HG03196 (cell line): ENCODE data around the gene FARP1.
"Not testable (repeated sequence)": the region's sequence is repeated elsewhere in the genome, so short reads cannot be mapped to it uniquely, and the experiment has no call there.

Source experiments
- ATAC-seq: cut with Tn5 transposase; IDR thresholded peaks from one replicate; pipeline ENCODE4 v1.9.1; 2021; ENCODE audit not compliant: unreplicated experiment

Gene FARP1

DNA sequence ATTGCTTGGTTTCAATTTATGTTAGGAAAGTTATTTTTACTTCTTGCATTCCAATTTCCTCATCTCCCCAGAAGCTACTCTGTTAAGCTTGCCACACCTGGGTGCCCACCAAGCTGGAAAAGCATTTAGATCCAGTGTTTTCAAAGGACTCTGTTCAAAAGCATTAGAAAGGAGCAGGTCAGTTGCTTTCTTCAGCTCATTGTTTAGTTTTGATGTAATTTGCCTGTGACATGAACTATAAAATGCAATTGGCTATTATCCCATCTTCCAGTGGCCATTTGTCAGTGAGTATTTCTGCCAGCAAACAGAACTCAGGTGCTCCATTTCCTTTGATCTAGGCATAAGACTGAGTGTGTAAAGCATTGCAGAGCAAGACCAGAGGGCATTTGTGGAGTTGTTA, 80.8 kb downstream of the FARP1 start:
- ATAC-seq = no peak

DNA sequence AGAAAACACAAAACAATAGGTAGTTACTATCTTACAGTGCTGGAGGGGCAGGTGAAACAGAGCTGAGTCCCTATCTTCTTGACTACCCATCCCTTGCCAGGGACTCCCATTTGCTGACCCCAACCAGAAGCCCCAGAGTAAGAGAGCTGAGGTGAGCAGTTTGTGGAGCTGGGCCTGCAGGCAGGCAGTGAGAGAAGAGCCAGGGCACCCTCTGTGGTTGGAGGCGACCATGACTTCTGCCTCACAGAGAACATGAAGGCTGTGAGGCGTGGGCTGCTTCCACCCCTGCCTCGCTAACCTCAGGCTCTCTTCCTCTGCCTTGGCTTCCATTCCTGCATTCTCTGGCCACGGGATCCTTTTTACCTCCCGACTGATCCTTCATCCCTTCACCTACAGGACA, 81.7 kb downstream of the FARP1 start:
- ATAC-seq = no peak

DNA sequence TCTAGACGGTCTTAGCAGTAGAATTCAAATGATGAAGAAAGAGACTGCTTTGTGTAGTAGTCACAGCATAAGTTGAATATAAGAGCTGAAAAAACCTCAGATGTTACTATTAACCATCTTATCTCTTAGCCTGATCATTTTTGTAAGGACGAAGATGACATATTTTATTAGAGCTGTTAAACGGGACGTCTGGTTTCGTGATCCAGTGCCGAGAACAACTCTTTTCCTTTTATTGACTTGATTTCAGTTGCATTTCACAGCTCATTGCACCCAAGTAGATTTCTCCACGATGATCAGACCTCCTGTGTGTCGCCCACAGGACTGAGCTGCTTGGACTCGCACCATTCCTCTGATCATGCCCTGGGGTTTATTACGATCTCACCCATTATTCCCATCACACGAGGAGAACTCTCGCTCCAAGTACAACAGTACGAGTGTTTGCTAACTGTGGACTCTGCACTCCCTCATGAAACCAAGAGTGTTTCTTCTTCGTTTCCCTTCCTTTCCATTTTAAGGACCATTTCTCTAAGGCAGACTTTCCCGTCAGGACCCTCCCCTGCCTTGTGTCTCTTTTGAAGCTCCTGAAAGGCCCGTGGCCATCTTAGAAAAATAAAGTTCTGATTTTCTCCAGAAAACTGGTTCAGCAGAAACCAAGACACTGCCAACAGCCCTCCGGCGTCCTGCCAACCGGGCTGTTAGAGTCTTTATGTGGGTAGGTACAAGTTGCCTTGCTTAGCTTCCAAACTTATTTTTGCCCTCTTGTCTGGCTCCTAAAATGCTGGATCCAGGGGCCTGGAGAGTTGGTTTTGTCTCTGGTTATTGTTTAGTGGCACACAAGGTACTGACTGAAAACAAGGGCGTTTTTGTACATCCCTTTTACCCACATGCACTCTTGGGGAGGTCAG, 82.4 kb downstream of the FARP1 start:
- ATAC-seq = no peak

DNA sequence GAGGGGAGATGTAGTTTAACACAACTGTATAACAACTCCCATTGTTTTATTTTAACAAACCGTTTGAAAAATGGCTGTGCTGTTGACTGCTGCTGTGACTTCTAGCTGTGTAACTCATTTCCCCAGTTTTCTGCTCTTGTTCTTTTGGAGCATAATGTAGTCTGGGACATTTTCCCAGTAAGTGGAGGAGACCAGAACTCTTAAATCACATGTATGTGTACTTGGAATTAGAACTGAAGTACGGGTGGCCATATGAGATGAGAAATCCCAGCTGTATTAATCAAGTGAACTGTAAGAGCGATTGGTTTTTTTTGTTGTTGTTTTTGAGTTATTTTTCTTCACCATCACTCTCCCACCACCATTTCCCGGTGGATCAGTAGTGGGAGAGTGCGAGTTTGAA, 83.6 kb downstream of the FARP1 start:
- no peak for ATAC-seq

DNA sequence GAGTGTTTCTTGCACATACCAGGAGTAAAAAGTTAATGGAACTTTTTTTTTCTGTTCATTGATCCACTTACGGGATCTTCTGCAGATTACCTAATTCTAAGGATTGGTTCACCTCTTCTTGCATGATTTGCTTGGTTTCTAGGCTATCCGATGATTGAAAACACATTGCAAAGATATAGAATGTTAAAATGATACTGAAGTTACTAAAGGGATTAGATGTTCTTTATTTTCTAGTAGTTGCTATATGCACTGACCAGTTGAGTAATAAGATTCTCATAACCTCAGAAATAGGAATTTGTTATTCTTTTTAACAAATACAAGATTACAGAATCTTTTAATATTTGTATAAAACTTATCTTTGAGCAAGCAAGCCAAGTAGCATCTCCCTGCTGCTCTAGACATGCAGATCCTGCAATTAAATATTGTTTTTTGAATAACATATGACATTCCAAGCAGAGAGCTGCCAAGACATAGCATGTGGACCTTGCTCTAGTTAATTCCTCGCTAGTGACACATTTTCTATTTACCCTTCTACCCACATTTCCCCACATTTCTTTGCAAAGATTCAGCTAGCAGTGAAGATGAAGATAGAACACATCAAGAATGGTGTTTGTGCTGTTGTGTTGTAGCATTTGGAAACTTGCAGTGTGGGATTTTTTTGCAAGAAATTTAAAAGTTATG, 85.9 kb downstream of the FARP1 start:
- no peak for ATAC-seq

DNA sequence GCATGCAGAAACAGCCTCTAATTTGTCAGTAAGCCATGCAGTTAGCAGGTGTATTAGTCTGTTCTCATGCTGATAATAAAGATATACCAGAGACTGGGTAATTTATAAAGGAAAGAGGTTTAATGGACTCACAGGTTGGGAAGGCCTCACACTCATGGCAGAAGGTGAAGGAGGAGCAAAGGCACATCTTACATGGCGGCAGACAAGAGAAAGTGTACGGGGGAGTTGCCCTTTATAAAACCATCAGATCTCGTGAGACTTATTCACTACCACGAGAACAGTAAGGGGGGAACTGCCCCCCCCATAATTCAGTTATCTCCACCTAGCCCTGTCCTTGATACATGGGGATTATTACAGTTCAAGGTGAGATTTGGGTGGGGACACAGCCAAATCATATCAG, 87.9 kb downstream of the FARP1 start:
- not testable (repeated sequence) for ATAC-seq

DNA sequence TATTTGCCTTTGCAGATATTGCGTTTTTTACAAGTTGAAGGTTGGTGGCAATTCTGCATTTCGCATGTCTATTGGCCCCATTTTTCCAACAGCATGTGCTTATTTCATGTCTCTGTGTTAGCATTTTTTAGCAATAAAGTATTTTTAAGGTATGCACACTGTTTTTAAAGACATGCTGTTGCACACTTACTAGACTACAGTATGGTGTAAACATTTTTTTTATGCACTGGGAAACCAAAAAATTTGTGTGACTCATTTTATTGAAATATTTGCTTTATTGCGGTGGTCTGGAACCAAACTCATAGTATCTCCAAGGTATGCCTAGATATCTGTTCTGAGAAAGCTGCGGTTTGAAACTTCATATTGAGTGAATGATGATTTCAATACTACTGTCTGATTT, 89.6 kb downstream of the FARP1 start:
- no peak for ATAC-seq

DNA sequence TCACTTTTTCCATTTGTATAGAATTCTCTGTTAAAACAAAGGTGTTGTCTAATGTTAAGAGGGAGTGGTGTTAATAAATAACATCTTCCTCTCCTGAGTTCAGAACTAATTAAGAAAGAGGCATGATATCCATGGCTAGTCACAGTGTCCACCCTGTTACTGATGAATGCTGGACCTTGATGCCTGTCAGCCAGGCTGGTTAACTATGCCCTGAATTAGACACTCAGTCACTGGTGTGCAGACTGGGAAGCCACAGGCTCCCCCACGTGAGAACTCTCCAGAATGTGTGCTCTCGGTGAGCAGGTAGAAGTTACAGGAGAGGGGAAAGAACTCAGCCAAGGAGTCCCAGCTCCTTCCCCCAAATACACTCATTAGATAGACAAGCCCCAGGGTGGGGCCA, 90.2 kb downstream of the FARP1 start:
- ATAC-seq = no peak

DNA sequence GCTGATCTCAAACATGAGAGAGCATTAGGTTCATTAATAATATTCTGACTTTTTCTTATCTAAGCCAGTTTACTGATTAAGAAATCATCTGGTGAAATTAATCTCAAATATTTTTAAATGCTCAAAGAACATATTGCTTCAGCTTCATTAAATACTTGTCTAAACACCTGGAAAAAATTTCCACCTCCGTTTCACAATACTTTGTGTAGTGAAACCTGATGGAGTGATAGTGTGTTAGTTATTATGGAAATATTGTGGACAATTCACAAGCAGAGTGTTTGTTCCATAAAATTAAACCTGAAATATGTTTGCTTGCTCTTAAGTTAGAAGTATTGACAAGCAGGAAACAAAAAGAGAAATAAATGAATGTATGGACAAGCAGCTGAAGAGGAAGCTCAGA, 91.5 kb downstream of the FARP1 start:
- ATAC-seq = no peak

DNA sequence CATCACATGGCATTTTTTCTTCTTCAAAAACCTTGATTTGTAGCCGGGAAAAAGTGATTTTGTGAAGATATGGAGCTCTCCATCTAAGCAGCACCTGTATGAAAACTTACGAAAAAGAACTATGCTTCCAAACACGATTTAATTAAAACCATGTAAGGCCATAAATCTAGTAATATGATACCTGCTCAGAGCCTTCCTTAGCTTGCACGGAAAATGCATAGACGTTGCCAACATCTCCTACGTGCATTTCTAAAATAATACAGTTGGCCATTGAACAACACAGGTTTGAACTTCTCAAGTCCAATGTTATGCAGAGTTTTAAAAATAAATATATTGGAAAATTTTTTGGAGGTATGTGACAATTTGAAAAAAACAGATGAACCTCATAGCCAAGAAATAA, 93.3 kb downstream of the FARP1 start:
- ATAC-seq = no peak

DNA sequence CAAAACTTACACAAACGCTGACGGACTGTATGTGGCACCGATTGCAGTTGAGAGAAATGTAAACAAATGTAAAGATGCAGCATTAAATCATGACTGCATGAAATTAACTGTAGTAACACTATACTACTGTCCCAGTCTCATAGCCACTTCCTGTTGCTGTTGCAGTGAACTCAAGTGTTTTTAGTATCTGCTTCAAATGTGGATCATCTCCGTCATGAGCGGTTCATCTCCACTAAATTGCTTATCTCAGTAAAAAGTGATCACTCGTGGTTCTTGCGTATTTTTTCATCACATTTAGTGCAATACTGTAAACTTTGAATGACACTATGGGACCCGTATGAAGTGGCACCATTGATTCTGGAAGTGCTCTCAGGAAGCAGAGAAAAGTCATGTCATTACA, 94.4 kb downstream of the FARP1 start:
- ATAC-seq = no peak

DNA sequence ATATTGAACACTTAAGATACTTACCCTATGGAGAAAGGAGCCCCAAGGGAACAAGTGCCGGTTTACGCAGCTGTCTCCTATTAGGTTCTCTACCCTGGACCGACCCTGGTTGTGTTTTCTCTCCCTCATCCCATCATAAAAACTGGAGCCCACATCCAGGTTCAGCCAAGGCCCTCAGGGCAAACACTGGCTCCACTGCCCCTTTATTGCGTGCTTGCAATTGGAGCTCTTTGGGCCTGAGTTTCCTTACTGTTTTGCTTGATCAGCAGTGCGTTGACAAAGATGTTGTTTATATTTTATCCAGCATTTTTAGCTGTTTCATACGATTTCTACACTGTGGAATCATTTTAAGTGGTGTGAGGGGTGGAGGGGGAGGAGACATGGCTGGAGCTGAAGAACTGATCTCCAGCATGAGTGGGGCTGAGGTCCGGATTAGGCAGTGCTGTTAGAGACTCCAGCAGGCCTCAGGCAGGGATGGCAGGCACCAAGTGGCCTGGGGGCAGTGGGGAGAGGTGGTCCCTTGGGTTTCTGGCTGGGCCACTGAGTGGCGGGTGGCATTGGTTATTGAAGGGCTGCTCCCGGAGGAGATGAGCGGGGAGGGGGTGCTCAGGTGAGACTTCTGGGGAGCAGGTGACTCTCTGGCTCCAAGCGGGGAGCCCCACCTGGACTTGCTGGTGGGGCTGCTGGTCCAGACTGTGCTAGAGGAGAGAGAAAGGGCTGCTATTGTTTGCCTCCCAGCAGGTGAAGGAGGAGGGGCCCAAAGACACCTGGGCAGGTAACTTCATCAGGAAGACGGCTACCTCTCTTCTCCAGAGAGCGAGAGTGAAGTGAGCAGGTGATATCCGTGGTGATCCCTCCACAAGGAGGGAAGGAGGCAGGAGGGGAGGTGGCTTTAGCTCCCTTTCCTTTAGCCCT, 96.5 kb downstream of the FARP1 start:
- no peak for ATAC-seq

DNA sequence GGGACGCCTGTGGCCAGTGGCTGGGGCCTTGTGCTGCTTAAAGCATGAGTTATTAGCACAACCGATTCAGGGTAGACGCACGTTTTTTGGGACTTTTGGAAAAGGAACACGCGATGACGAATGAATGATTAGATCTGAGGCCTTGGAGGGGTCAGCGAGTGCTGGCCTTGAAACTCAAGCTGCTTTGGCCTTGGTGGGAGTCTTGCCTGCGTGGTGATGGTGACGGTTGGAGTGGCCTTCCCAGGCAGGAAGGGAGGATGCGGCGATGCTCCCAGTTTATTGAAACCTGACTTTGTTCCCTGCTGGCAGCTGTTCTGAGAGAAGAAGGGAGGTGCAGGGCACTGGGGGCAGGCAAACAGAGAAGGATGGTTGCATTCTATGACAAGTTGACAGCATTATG, 97.2 kb downstream of the FARP1 start:
- ATAC-seq = no peak

DNA sequence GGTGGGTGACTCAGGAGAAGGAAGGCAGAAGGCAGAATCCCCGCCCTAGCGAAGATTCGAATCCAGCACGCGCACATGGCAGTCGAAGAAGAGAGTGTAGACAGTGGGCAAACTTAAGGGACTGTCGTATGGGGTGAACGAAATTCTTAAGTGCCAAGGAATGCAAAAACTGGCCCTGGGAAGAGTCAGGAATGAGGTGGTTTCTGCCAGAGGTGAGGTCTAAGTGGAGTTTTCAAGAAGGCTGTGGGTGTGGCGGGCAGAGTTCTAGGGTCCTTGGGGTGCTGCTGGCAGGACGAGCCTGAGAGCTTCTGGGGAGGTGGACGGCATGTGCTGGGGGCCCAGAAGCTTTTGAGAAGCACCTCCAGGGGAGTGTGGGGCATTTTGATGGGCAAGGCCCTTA, 98.1 kb downstream of the FARP1 start:
- ATAC-seq = no peak

DNA sequence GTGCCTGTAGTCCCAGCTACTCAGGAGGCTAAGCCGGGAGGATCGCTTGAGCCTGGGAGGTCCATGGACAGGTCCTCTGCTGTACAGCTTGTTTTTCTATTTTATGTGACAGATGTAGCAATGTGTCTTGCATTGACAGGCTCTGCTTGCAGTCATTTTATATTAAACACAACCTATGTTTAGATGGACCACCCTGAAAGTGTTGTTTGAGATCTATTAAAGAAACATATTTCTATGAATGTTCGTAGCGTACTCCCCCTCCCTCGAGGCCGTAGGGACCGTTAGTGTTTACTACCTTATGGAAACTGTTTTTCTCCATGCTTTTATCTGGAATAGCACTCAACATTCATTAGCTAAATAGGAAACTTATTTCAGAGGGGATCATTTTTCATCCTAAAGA, 99.1 kb downstream of the FARP1 start:
- ATAC-seq = no peak

DNA sequence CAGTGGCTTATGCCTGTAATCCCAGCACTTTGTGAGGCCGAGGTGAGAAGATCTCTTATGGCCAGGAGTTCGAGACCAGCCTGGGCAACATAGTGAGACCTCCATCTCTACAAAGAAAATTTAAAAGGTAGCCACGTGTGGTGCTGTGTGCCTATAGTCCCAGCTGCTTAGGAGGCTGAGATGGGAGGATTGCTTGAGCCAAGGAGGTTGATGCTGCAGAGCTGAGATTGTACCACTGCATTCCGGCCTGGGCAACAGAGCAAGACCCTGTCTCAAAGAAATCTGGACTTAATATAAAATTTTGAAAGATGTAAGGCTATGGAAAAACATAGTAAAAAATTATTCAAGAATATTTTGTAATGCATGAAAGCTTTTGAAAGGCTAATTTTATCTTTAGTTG, 99.5 kb downstream of the FARP1 start:
- ATAC-seq = no peak

DNA sequence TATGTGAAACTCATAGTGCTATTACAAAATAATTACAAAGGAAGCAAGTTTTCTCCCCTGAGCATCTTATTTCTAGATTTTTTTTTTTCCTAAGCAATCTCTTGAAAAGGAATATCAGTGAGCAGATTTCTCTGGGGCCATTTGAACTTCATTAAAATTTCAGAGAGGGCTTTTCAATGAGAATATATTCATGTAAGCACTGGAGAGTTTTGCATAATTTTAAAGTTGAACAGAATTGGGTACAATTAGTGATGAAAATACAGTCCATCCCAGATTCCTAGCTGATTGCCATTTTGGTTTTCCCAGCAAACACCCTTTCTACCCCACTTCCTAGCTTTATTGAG, 101.0 kb downstream of the FARP1 start:
- ATAC-seq = no peak

DNA sequence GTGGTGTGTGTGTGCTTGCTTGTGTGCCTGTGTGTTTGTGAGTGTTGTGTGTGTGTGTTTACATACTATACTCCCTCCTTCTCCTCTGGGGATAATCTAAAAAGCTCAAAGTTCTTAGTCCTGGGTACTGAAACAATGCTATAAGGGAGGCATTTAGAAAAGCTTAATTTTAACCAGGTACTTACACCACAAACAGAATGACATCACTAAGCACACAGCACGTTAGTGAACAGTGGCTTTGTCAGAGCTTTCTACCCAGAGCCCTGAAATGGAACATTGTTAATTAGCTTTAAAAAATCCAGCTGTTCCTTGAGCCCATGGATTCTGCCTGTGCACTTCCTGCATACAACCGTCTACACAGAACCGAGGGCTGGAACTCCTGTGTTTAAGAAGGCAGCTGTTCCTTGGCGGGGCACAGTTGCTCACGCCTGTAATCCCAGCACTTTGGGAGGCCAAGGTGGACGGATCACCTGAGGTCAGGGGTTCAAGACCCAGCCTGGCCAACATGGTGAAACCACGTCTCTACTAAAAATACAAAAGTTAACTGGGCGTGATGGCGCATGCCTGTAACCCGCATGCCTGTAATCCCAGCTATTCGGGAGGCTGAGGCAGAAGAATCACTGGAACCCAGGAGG, 103.8 kb downstream of the FARP1 start:
- no peak for ATAC-seq

DNA sequence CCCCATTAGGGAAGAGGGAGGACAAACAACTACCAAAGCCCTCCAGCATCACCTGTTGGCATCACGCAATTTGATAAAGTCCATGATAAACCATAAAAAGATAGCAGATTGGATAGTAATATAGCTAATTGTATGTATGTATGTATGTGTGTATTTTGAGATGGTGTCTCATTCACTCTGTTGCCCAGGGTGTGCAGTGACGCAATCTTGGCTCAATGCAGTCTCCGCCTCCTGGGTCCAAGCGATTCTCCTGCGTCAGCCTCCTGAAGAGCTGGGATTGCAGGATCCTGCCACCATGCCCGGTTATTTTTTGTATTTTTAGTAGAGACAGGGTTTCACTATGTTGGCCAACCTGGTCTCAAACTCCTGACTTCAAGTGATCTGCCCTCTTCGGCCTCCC, 108.8 kb downstream of the FARP1 start:
- no peak for ATAC-seq

DNA sequence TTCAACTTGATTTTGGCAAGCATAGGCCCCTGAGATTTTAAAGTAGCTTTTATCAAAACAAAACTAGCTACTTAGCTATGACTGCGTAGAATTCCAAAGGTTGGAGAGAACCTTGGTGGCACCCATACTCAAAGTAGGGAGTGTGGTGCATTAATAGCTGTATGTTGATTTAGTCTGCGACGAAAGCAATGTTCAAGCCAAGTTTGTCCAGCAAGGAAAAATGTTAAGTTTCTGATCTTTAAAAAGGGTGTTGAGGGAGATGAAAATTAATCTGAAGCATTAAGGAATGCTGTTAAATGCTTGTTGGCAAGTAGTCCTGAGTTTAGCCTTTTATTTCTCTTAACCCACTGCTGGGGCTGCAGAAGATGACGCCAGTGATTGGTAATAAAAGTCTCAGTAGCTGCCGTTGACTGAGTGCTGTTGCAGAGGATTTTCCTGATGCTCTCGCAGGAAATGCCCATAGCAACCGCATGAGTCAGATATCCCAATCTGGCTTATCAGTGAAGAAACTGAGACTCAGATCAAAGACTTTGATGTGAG, 110.1 kb downstream of the FARP1 start:
- no peak for ATAC-seq

DNA sequence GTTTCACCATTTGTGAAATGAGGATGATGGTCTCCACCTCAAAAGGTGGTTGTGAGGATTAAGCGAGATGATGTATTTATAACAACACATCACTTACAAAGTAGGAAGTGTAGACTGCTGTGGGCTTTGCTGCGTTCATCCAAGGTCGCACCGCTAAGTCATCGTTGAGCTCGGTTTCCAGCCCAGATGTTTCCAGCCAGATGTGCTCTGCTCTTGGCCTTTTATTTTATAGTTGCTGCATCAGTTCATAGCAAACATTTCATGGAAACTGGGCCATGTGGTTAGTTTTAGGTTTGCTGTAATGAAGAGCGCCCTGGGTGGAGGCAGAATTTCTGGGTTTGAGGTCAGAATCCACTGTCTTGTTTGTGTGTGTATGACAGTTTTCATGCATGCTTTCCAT, 110.6 kb downstream of the FARP1 start:
- no peak for ATAC-seq
